NCI-H187 treated with DMSO at 0.1 percent for 48 hours (cell line): ENCODE measurements around the gene CARHSP1.
"Not testable (repeated sequence)": the region's sequence is repeated elsewhere in the genome, so short reads cannot be mapped to it uniquely, and the experiment has no call there.

Experiments used
- DNase-seq: peaks from one replicate; lab custom pipeline; 2025; lab: John Stamatoyannopoulos, UW

Gene CARHSP1

DNA sequence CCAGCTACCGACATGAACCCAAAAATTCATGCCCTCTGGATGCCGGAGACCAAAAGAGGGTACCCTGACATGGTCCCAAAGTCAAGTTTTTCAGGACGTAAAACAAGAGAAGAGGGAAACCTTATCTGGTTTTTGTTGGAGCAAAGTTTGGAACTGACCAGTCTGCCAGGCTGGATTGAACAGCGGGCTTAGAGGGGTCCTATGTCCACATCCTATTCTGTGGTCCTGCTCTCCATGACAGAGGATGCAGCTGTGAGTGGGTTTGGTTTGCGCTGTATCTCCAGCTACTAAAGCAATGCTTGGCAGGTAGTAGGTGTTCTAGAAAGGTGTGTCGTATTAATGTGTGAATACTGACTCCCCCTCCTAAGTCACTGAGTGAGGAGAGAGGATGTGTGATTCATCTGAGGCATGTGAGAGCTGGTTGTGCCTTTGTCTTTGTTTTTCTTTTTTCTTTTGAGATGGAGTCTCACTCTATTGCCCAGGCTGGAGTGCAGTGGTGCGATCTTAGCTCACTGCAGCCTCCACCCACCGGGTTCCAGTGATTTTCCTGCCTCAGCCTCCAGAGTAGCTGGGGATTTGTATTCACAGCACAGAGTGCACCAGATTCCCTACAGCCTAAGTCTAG lies 40.2 kb downstream of the CARHSP1 start:
- DNase-seq: no peak

DNA sequence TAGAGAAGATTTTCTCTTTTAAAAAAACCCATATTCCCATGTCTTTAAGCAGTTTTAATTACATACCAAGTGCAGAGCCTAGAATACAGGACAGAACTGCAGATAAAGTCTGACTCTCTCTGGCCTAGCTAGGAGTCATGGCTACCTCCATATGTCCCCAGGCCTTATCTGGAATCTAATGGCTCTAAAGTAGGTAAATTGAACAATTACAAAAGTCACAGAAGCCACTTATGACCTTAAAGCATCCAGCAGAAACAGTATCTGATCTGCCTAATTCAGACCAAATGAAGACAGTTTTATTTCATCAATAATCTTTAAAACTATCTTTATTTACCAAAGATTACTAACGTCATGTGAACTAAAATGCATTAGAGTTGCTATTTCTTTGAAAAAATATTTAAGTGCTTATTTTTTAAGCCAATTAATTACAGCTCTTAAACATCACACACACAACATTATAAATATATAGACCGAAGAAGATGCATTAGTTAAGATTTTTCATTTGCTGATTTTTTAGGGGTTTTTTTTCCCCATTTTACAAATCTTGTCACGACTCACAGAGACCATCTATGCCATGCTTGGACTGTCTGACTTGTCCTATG lies 42.4 kb downstream of the CARHSP1 start:
- no peak for DNase-seq

DNA sequence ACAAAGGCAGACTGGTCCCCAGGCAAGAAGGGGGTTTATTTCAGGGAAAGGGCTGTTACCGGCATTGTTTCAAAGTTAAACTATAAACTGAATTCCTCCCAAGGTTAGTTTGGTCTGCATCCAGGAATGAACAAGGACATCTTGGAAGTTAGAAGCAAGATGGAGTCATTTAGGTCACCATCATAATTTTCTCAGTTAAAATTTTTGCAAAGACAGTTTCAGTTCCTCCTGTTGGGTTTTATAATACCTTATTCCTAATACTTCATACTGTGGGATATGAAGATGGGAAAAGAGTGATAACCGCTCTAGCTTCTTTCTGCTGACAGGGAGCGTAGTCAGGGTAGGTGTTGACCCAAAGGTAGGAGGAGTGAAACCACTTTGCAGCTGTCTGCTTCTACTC lies 46.4 kb downstream of the CARHSP1 start:
- no peak for DNase-seq

DNA sequence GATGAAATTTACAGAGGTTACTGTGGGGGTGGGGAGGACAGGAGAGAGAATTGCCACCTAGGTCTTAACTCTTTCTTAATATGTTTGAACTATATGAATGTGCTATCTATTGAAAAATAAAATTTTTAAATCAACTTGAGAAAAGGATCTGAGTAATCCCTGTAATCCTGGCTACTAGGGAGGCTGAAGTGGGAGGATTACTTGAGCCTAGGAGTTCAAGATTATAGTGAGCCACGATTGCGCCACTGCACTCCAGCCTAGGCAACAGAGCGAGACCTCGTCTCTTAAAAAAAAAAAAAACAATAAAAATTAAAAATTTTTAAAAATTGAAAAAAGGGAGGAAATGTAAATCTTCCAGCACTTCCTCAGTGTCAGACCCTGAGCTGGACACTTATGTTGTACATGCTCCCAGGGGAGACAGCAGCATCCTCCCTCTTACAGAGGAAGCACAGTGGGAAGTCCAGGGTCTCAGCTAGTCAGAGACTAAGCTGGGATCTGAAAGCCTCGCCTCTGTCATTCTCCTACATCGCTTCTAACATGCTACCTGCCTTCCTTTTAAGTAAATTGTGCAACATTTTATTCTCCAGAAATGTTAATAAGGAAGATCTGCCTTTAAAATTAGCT lies 49.3 kb downstream of the CARHSP1 start:
- DNase-seq: no peak

DNA sequence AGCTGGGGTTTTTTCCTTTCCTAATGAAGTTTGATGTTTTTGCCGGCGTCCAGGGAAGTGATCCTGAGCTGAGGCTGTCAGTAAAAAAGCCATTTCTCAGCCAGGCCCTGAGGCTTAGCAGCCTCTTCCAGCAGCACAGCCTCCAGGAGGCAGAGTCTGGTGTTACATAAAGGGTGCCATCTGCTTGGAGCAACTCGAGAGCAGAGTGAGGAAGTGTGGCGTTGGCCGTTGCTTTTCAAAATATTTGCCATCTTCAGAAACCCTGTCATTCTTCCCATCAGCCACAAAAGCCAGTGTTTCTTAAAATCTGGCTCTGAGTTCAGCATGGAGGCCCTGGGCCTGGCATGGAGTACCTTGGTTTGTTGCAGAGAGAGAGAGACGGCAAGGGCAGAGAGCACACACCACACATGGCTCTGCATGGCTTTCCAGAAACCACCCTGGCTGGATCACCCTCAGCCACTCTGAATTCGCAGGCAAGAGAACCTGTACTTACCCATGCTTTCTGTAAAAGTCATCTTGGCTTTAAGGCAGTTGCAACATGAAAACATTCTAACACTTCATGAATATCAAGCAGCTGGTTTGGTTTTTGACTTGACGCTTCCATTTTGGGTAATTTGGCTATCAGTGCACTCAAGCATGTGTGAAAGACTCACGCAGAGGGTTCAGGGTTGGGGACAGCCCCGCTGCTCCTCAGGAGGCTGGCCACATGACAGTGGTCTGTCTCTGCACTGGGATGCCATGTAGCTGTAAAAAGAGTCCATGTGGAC lies 50.1 kb downstream of the CARHSP1 start:
- no peak for DNase-seq

DNA sequence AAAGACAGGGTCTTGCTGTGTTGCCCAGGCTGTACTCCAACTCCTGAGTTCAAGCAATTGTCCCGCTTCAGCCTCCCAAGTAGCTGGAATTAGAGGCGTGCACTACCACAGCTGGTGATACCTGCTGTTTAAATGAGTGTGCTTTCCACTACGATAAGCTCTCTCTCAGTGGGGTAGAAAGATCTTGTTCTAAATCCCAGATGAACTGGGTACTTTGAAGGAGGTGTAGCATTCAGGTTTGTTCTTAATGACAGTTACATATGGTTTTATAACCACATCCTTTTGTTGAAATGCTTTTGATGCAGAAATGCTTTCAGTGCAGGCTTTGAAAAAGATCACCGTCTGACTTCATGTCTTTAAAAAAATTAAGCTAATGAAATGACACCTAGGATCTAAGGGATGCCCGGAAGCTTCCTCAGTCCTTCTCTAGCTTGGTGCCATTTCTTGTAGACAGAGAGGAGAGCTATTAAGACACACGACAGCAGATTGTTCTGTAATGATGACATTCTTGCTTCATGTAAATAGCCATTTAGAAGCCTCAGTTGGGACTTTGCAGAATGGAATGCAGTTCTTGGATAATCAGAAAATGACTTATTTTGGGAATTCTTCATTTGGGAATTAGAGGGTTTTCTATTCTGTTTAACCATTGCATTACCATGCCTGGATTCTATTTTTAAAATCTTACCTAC lies 51.7 kb downstream of the CARHSP1 start:
- DNase-seq: no peak

DNA sequence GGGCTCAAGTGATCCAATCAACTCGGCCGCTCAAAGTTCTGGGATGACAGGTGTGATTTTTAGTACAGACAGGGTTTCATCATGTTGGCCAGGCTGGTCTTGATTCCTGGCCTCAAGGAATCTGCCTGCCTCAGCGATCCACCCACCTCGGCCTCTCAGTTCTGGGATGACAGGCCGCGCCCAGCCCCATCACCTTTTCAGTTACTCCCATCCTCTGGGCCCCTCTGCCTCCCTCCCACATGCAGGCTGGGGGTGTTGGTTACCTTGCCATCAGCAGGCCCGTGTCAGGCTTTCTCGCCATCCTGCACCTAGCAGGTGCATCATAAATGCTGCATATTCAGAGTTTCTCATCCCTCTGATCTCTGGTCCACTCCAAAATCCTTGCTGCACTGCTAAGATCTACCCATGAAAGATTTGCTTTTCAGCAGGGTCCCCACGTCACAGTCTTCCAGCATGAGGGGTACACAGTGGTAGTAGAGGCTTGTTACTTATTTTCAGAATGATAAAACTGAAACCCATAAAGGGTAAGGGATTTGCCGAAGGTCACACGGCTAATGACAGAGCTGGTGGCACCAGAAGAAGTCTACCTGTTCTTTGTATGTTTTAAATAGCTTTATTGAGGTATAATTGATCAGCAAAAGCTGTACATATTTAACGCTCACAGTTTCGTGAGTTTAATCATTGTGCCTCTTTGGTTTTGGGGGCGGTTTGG lies 54.6 kb downstream of the CARHSP1 start:
- DNase-seq: no peak

DNA sequence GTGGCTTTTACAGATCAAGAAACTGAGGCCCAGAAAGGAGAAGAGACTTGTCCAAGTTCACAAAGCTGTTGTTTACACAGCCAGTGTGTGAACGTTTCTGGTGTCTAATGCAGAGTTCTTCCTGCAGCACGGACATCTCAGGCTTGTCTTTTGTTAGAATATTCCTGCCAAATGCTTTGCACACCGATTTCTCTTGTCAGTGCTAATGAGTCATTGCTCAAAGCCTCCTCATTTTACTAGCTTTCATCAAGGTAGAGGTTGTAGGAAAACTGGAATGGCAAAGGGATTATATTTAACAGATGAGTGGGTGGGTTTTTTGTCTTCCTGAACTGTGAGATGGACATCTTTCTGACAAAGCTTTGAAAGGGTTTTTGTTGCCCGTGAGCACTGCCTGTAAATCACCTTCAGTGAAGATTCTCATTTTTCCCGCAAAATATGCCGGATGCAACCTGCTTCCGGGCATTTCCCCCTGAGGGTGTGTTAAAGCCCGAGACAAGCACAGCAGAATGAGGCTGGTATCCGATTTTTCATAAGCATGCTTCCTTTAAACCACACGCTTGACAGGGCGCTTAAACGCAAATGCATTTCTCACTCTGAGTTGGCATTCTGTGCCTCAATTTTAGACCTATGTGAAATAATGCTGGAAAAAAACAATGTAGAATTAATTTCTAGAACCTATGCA lies 56.5 kb downstream of the CARHSP1 start:
- DNase-seq: no peak

DNA sequence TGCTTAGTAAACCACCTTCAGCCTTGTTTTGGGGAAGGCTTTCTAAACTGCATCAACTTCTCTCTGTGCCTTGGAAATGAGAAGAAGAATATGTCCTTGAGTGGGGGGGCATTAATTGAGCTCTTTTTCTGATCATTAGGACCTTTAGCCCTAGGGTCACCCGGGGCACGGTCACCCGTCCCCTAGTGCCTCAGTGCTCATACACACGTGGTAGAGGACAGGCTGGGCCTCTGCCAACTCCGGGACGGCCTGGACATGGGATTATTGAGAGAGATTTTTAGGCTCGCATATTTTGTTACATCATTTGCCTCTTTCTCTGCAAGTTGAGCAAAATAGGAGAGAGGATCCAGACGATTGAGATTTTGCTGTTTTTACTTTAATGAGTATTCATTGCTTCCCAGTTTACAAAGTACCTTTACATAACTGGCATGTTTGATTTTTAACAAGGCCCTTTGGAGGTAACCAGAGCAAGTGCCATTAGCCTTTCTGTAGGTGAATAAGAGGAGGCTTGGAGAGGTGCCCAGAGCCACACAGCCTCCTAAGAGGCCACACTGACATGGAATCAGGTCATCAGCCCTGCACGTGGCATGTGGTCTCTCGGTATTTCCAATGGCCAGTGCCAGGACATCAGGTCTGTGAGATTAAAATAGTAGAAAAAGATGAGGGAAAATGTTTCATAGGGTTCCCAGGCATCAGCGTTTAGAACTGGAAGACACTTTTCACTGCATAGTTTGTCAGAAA lies 60.0 kb downstream of the CARHSP1 start:
- no peak for DNase-seq

DNA sequence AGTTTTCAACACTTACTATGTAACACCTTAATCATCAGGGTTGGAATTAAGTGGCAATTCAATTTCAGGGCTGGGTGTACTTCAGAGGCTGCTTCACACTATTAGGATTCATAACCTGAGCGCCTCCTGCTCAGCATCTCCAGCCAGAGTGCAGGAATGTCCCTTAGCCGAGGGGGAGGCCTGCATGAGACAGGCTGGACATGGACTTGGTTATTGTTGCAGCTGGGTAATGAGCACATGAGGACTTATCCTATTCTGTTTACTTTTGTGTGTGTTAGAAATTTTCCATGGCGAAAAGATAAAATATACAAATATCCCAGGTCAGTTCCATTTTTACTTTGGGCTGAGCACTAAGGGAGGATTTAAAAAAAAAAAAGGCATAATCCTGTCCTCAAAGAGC lies 60.8 kb downstream of the CARHSP1 start:
- no peak for DNase-seq

DNA sequence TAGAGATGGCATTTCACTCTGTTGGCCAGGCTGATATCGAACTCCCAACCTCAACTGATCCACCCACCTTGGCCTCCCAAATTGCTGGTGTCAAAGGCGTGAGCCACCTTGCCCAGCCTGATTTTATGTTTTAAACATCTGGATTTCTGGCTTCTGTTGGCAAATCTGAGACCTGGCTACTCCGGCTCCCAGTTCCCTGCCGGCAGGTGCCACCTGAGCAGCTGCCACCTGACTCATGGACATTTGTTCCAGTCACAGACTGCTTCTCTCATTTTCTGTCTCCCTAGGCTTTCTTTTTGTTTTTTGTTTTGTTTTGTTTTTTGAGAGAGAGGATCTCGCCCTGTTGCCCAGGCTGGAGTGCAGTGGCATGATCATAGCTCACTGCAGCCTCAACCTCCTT lies 61.6 kb downstream of the CARHSP1 start:
- no peak for DNase-seq

DNA sequence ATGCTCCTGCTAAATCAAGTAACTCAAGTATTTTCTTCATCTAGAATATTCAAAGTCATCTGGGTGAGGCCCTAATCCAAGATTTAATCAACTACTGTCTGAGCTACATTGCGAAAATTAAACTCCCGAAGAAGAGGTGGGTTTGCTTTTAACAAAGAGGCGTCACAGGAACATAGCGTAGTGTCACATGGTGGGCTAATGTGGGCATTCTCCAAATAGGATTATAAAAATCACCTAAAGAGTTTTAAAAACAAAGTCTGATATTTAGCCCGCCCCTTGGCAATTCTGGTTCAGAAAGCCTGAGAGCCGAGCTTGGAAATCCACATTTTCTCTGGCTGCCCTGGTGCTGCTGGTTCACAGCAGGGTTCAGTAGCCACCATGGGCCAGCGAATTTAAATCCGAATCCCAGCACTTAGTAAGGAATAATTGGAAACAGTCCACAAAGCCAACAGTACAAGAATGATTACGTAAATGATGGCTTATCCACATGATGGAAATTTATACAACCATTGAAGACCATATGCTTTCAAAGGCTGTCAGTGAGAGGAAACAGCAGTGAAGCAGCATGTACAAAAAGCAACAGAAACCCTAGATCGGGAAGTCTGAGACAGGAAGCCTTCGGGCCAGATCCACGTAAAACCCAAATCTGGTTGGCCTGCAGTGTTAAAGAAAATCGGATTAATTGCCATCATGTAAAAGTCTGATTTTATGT lies 62.4 kb downstream of the CARHSP1 start:
- no peak for DNase-seq

DNA sequence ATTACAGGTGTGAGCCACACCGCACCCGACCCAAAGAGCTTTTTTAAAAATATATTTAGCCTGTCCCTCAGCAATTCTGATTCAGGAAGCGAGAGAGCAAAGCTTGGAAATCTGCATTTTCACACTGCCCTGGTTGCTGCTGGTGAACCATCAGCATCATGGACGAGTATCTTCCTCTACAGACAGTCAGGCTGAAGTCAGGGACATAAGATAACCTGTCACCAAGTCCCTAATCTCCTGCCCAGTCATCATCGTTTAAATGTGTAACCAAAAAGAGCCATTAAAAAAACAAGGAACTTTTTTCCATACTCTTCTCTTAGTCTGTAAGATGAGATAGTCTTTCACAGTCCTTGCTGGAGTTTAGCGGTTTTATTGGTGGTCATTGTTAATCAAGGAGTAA lies 64.5 kb downstream of the CARHSP1 start:
- DNase-seq: no peak

DNA sequence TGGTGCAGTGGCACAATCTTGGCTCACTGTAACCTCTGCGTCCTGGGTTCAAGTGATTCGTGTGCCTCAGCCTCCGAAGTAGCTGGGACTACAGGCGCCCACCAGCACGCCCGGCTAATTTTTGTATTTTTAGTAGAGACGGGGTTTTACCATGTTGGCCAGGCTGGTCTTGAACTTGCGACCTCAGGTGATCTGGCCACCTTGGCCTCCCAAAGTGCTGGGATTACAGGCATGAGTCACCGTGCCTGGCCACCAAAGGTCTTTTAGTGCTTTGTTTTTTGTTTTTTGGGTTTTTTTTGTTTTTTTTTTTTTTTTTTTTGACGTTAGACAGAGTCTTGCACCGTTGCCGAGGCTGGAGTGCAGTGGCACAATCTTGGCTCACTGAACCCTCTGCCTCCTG lies 65.1 kb downstream of the CARHSP1 start:
- DNase-seq: not testable (repeated sequence)
